GM21619 (cell line): ENCODE measurements around the gene GALE.
"Not testable (repeated sequence)": the region's sequence is repeated elsewhere in the genome, so short reads cannot be mapped to it uniquely, and the experiment has no call there.

Experiments
- ATAC-seq: cut with Tn5 transposase; IDR thresholded peaks from one replicate; pipeline ENCODE4 v1.9.1; 2021; ENCODE audit not compliant: unreplicated experiment

The GALE gene

GRCh38 chr1:23800400-23801337, at the start of gene GALE:
Gene GALE (minus strand): TSS chr1:23800754. CDS start chr1:23799007, 1,747 bp downstream.
- peak; percentile 74 for ATAC-seq

DNA sequence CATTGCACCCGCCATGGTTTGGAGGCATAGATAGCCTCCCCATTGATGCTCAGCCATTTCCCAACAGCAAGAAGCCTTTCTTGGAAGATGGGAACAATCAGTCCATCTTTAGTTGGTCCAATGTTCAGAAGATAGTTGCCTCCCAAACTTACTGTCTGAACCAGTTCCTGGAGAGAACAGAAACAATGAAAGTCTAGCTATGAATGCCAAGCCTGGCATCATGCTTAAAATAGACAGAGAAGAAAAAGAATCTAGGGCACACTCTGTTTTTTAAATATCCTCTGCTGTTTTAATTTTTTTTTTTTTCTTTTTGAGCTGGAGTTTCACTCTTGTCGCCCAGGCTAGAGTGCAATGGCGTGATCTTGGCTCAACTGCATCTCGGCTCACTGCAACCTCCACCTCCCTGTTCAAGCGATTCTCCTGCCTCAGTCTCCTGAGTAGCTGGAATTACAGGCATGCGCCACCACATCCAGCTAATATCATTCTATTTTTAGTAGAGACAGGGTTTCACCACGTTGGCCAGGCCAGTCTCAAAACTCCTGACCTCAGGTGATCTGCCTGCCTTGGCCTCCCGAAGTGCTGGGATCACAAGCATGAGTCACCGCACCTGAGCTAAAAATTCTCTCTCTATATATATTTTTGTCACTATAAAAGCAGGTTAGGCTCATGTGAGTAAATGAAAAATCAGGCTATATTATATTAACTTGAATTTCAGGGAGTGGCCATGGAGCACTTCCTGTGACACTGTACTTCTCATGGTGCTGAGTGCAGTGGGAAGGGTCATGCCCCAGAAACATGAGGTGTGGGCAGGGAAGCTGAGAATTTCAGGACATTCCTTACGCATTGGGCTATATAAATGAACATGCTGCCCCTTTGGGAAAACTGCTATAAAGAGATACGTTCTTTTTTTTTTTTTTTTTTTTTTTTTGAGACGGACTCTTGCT, 48.4 kb upstream of the GALE start:
- ATAC-seq = no peak

DNA sequence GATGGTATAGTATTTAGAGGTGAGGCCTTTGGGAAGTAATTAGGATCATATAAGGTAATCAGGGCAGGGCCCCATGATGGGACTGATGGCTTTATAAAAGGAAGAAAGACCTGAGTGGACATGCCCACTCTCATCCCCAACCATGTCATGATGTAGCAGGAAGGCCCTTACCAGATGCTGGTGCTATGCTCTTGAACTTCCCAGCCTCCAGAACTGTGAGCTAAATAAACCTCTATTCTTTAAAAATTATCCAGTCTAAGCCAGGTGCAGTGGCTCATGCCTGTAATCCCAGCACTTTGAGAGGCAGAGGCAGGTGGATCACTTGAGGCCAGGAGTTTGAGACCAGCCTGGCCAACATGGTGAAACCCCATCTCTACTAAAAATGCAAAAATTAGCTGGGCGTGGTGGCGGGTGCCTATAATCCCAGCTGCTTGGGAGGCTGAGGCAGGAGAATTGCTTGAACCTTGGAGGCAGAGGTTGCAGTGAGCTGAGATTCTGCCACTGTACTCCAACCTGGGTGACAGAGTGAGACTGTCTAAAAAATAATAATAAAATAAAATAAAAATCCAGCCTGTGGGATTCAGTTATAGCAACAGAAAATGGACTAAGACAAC, 47.0 kb upstream of the GALE start:
- not testable (repeated sequence) for ATAC-seq

- no peak for ATAC-seq
These were observed 44.6 kb upstream of the GALE start for GRCh38 chr1:23845163-23845562.

DNA sequence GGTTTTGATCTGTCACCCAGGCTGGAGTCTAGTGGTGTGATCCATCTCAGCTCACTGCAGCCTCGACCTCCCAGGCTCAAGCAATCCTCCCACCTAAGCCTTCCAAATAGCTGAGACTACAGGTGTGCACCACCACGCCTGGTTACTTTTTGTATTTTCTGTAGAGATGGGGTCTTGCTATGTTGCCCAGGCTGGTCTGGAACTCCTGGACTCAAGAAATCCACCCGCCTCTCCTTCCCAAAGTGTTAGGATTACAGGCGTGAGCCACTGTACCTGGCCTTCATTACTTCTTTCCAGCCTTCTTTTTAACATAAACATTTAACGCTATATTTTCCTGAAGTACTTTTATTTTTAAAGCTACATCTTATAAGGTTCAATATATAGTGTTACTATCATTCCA, 43.1 kb upstream of the GALE start:
- ATAC-seq = no peak

DNA sequence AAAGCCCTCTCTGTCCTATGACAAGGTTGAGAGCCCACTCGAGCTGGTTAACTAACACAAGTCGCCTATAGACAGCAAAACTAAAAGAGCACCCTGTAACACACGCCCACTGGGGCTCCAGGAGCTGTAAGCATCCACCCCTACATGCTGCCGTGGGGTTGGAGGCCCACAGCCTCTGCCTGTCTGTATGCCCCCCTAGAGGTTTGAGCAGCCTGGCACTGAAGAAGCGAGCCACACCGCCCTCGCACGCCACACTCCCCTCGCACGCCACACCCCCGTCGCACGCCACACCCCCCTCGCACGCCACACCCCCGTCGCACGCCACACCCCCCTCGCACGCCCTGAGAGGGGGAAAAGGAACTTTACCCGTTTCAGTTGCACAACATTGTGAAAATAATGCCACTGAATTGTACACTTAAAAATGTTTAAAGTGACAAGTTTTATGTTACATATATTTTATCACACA, 37.9 kb upstream of the GALE start:
- ATAC-seq = peak; percentile 72

- ATAC-seq = peak; percentile 23
These were observed 37.4 kb upstream of the GALE start for GRCh38 chr1:23837908-23838307.

- ATAC-seq = no peak
These were observed 35.5 kb upstream of the GALE start for GRCh38 chr1:23836037-23836436.

DNA sequence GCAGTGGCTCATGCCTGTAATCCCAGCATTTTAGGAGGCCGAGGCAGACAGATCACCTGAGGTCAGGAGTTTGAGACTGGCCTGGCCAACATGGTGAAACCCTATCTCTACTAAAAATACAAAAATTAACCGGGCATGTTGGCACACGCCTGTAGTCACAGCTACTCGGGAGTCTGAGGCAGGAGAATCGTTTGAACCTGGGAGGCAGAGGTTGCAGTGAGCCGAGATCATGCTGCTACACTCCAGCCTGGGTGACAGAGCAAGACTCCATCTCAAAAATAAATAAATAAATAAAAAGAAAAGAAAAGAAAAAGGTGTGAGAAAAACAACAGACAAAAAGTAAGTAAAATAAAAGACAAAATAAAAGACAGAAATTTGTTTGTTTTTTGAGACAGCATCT, 33.6 kb upstream of the GALE start:
- ATAC-seq = not testable (repeated sequence)

- no peak for ATAC-seq
These were observed 27.2 kb upstream of the GALE start for GRCh38 chr1:23827717-23828116.

DNA sequence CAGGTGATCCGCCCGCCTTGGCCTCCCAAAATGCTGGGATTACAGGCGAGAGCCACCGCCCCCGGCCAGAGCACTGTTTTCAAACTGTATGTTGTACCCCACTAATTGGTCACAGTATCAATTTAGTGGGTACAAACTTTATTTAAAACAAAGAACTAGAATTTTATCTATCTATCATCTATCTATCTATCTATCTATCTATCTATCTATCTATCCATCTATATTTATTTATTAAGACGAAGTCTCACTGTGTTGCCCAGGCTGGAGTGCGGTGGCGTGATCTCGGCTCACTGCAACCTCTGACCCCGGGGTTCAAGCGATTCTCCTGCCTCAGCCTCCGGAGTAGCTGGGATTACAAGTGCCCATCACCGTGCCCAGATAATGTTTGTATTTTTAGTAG, 26.0 kb upstream of the GALE start:
- ATAC-seq = not testable (repeated sequence)

GRCh38 chr1:23825762-23826522, 25.4 kb upstream of the GALE start:
- peak; percentile 40 for ATAC-seq

GRCh38 chr1:23825076-23825761, 24.7 kb upstream of the GALE start, which contains the start of gene HMGCL:
Gene HMGCL (minus strand): TSS chr1:23825429. CDS start chr1:23825415, 14 bp downstream.
- ATAC-seq = peak; percentile 79

DNA sequence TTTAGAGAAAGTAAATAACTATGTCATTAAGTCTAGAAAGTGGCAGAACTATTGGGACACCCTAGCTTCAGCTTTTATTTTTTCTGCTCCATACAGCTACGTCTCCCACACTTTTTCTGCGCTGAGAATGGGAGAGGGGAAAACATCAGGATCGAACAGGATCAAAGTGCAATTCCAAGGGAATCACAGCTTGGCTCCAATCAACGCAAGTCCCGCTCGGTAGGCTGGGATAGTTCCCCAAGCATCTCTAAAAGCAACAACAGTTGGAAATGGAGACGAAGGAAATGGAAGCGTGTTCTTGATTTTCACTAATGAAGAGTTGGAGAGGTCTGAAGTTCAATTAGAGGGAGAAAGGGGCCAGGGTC, 24.1 kb upstream of the GALE start:
- ATAC-seq = no peak

DNA sequence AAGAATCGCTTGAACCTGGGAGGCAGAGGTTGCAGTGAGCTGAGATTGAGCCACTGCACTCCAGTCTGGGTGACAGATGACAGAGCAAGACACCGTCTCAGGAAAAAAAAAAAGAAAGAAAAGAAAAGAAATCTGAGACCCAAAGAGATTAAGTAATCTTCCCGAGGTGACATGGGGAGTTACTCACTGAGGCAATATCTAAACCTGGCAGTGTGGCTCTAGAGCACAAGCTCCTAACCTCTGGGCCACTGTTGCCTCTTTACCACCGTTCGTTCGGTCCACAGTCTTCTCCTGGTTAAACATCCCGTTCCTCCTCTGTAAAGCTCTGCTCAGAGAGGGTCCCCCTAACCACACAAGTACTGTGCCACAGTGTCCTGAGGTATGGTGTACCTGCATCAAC, 23.2 kb upstream of the GALE start:
- no peak for ATAC-seq

- ATAC-seq = no peak
These were observed 17.1 kb upstream of the GALE start for GRCh38 chr1:23817633-23818032.

- no peak for ATAC-seq
These were observed 16.4 kb upstream of the GALE start for GRCh38 chr1:23816906-23817305.

GRCh38 chr1:23816361-23816760, 15.8 kb upstream of the GALE start:
- no peak for ATAC-seq

DNA sequence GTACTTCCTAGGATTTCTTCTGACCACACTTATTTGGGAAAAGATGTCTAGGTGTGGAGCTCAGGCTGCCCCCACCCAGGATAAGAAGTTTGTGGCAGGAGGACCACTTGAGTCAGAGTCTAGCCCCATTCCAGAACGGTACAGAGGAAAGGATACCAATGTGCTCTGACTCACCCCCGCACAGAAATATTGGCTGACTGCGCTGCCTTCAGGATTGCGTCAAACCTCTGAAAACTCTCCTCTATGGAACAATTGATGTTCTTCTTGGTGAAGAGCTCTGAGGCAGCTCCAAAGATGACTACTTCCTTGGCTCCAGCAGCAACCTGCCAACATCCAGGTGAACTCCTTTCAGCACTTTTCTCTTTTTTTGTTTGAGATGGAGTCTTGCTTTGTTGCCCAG, 13.5 kb upstream of the GALE start:
- no peak for ATAC-seq
